K562 (cell line): ENCODE measurements around the gene GAB2. TPM values are rescaled to one million over a fixed set of nuclear protein-coding genes. Genes with fewer than 3 reads are reported as not detected.
A peak's percentile ranks its signal among the peaks of the same experiment; 100 is the strongest.

Experiments
- ARNT ChIP-seq, 2 experiments: fragments of 450-650 bp; IDR thresholded peaks; 2 replicates each; pipeline ENCODE4 v1.6.1; 2016; ENCODE audit warnings: mild to moderate bottlenecking in 1 of 2
- BRD9 ChIP-seq: fragments of 450-650 bp; IDR thresholded peaks from 2 replicates; pipeline ENCODE4 v1.6.1; 2018; ENCODE audit warnings: low read depth; ENCODE audit not compliant: partially characterized antibody
- CREB1 ChIP-seq, 2 experiments: sonication (generic) in 1 of 2; formaldehyde crosslinking in 1 of 2; IDR thresholded peaks; 2 replicates each; pipeline versions ENCODE4 v1.6.1 to v1.8.0; 2012 to 2022; ENCODE audit warnings: inconsistent platforms in 1 of 2, mild to moderate bottlenecking in 1 of 2, missing genetic modification reagents in 1 of 2, moderate library complexity in 1 of 2
- EP400 ChIP-seq: fragments of 450-650 bp; IDR thresholded peaks from 2 replicates; pipeline ENCODE4 v1.6.1; 2017; ENCODE audit warnings: antibody characterized with exemption, mild to moderate bottlenecking, moderate library complexity
- GABPB1 ChIP-seq: sonication (generic); formaldehyde crosslinking; IDR thresholded peaks from 2 replicates; pipeline ENCODE4 v1.8.0; 2022; ENCODE audit warnings: mild to moderate bottlenecking, missing genetic modification reagents
- HMBOX1 ChIP-seq: sonication (generic); IDR thresholded peaks from 2 replicates; pipeline ENCODE4 v1.6.1; 2016
- HOXB6 ChIP-seq: fragments of 250-450 bp; sonication (Bioruptor Pico); IDR thresholded peaks from 2 replicates; pipeline ENCODE4 v1.5.1; 2022; ENCODE audit warnings: mild to moderate bottlenecking, borderline replicate concordance
- MAZ ChIP-seq, 2 experiments: fragments of 450-650 bp in 1 of 2; sonication (generic) in 1 of 2; formaldehyde crosslinking; IDR thresholded peaks in 1 of 2; conservative IDR thresholded peaks in 1 of 2; 2 replicates each; pipeline versions ENCODE4 v1.4.0 to v1.5.0; 2020; ENCODE audit warnings: mild to moderate bottlenecking in 1 of 2, missing genetic modification reagents in 1 of 2
- MEF2A ChIP-seq: IDR thresholded peaks from 2 replicates; pipeline ENCODE4 v1.6.1; 2011; ENCODE audit warnings: low read depth, mild to moderate bottlenecking, low read length, moderate library complexity; ENCODE audit not compliant: control insufficient read depth
- MYC ChIP-seq, 2 experiments: fragments of 250-450 bp in 1 of 2; sonication (Bioruptor Pico) in 1 of 2; IDR thresholded peaks; 2 replicates each; pipeline versions ENCODE4 v1.5.1 to v1.6.1; 2012 to 2021; ENCODE audit warnings: low read depth in 2 of 2, borderline replicate concordance in 1 of 2, improper control_type of control experiment in 1 of 2, low read length in 1 of 2, mild to moderate bottlenecking in 1 of 2, moderate library complexity in 1 of 2
- NFIC ChIP-seq: fragments of 450-650 bp; IDR thresholded peaks from 2 replicates; pipeline ENCODE4 v1.6.1; 2017; ENCODE audit warnings: mild to moderate bottlenecking, inconsistent platforms
- NR2C2 ChIP-seq, 2 experiments: fragments of 200-800 bp in 1 of 2; sonication (Bioruptor generic) in 1 of 2; sonication (generic) in 1 of 2; formaldehyde crosslinking in 1 of 2; IDR thresholded peaks; 2 replicates each; pipeline versions ENCODE4 v1.6.1 to v1.8.0; 2016 to 2022; ENCODE audit warnings: mild to moderate bottlenecking in 1 of 2, missing compliant biosample characterization in 1 of 2, missing genetic modification characterization in 1 of 2, missing genetic modification reagents in 1 of 2
- RB1 ChIP-seq: fragments of 450-650 bp; IDR thresholded peaks from 2 replicates; pipeline ENCODE4 v1.6.1; 2017; ENCODE audit warnings: low read depth, mild to moderate bottlenecking
- RNF2 ChIP-seq: sonication (generic); IDR thresholded peaks from 2 replicates; pipeline ENCODE4 v1.6.1; 2016
- SIRT6 ChIP-seq: IDR thresholded peaks from one replicate; pipeline ENCODE4 v1.6.1; 2012; ENCODE audit warnings: low read depth, mild to moderate bottlenecking, control low read depth, inconsistent platforms, low read length, moderate library complexity
- SMAD4 ChIP-seq: fragments of 250-450 bp; sonication (Bioruptor Pico); conservative IDR thresholded peaks from 2 replicates; pipeline ENCODE4 v1.8.0; 2021; ENCODE audit warnings: inconsistent platforms, mild to moderate bottlenecking, moderate library complexity
- ZNF146 ChIP-seq: IDR thresholded peaks from one replicate; pipeline ENCODE4 v1.6.1; 2018; ENCODE audit warnings: missing compliant biosample characterization; ENCODE audit not compliant: unreplicated experiment
- ZNF224 ChIP-seq: sonication (generic); formaldehyde crosslinking; IDR thresholded peaks from 2 replicates; pipeline ENCODE4 v1.8.0; 2022; ENCODE audit warnings: mild to moderate bottlenecking, missing genetic modification reagents
- polyA plus RNA-seq, 8 experiments: library from polyadenylated mRNA; depleted of rRNA in 4 of 8; stranded (reverse) in 5 of 8; unstranded in 3 of 8; fragments of >200 nt; fragmentation: Nextera tagmentation in 2 of 8; fragmentation: Illumina TruSeq in 1 of 8; extraction: Ambion mirVana in 2 of 8; extraction: Trizol in 1 of 8; gene quantifications; 2 replicates each; pipeline versions ENCODE4 v1.2.1 to v1.2.3, GENCODE V29; 2011 to 2014; ENCODE audit warnings: inconsistent platforms in 1 of 8, missing spikeins in 1 of 8
- total RNA-seq, 7 experiments: library from RNA; depleted of rRNA in 6 of 7; stranded (reverse); fragments of >200 nt in 6 of 7; fragmentation: Illumina TruSeq in 2 of 7; extraction: Trizol in 2 of 7; gene quantifications; 2 replicates each; pipeline versions ENCODE4 v1.2.1 to v1.2.3, GENCODE V29; 2011 to 2021; ENCODE audit warnings: low replicate concordance in 1 of 7
- TF ChIP-seq, protein P1 (sequence below): fragments of 250-450 bp; sonication (Bioruptor Pico); IDR thresholded peaks from 2 replicates; pipeline ENCODE4 v1.5.0; 2021; ENCODE audit warnings: mild to moderate bottlenecking, moderate library complexity
- TF ChIP-seq, protein P2 (sequence below): sonication (generic); formaldehyde crosslinking; IDR thresholded peaks from 2 replicates; pipeline ENCODE4 v1.8.0; 2022; ENCODE audit warnings: mild to moderate bottlenecking, missing genetic modification reagents

GAB2 gene
- total and polyA plus RNA-seq, 9 of the 15 experiments (the other 6 are each of a cell fraction or from before 2014, with no cell fraction given): 2.3 to 35.2 (median 16.1) TPM

DNA sequence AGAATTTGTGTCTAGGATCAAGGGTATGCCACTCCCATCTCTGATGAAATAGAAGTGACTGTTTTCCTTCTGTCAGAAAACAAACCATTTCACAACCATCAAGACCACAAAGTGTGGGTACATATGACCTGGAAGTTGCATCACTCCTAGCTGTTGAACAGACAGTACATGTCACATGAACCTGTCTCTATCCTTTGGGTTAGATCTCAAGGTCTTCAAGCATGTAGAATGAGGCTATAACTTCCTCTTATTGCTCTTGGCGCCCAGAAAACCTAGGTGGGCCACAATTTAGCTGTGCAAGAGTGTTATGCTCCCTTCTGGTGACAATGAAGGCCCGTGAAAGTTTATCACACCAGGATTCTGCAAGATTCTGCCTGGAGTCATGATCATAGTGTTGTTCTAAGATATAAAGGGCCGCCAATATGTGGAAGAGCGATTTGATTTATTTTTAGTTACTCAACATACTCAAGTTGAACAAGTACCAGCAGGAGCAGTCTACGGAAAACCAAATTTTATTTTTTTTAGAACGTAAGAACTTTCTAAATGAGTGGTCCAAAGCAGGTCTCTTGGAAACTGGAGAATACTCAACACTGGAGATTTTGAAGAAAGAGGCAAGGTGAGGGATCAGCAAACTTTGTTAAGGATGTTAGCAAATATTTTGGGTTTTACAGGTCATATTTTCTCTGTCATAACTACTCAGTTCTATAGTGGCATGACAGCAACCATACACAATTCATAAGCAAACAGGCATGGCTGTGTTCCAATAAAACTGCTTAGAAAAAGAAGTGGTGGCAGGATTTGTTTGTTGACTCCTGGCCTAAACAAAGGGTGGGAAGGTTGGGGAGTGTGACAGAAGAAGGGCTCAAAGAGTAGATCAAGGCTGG, 127.1 kb downstream of the GAB2 start (continued):
- TF ChIP-seq, protein P1, sequence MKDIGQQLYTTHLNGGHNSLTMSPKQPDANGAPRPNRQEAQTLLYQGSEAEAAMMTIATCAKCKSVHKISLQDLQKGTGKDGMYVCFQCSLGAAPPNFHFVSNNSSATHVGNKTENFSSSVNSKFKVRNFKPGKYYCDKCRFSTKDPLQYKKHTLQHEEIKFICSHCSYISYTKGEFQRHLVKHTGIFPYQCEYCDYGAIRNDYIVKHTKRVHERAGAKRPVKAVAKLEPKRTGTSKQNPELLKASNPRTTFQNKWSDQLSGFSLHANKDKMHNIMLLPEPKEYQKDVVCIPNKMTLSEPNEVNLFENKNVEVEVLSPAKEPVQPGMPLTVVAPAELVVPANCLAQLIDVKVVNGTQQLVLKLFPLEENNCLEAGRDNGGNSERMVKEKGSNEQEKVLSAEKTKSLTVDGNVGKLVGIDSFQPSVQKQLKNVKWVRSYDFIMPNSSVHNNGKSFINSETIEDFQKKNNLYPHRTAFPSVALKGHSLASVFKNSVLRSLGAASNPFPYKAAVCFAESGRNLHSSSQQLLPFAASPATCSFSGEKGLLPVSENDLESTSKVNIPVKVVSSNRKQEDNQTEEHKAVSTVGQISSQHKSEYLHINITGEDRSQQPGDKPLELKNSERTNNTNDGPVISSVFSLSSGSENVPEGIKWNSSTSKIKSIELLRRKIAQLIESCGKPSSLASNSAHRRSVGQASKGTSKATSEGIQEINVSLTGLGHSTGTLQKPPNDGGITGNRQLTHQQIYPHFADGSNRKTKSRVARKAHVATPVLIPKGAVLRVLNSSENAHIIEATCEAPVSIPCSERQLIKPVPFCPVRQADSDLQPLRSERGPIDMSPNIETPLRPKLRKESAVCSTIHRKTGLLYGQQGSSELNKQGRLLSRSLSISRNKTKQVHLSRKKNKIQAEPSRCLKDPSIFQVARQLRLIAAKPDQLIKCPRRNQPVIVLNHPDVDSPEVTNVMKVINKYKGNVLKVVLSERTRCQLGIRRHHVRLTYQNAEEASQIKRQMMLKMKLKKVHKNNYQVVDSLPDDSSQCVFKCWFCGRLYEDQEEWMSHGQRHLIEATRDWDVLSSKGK (CRISPR knock-in tag): 0 out of 2 replicates have a peak, but pooled peaks have one; percentile 41
- peak; percentile 90 for TF ChIP-seq EP400
- peak; percentile 88 for TF ChIP-seq MYC (IDR thresholded peaks at IDR 0.05; ENCODE audit: low read depth, low read length)
- peak; percentile 65 for TF ChIP-seq MYC (CRISPR knock-in tag; IDR thresholded peaks at IDR 0.05; ENCODE audit: borderline replicate concordance, low read depth)
- no peak for TF ChIP-seq ZNF224 (CRISPR knock-in tag)
- TF ChIP-seq GABPB1 (CRISPR knock-in tag): peak; percentile 86
- peak; percentile 28 to 97; a peak in 3 of 4 replicates for TF ChIP-seq ARNT (IDR thresholded peaks at IDR 0.05)
- no peak; the same call in 1 of the 2 replicates for TF ChIP-seq MEF2A
- TF ChIP-seq RB1: no peak
- TF ChIP-seq SMAD4 (CRISPR knock-in tag): peak; percentile 94
- peak; percentile 97 for TF ChIP-seq BRD9
- peak; percentile 38; the same call in 1 of the 2 replicates for TF ChIP-seq NR2C2 (CRISPR knock-in tag; IDR thresholded peaks at IDR 0.05)
- peak; percentile 90 for TF ChIP-seq NR2C2 (tag; IDR thresholded peaks at IDR 0.05)
- no peak for TF ChIP-seq SIRT6
- TF ChIP-seq MAZ (CRISPR knock-in tag; conservative IDR thresholded peaks at IDR 0.05 in 1 of 2, IDR thresholded peaks at IDR 0.05 in 1 of 2): peak; percentile 21 to 42; a peak in 2 of 4 replicates
- TF ChIP-seq CREB1 (IDR thresholded peaks at IDR 0.05): peak; percentile 68; the same call in 1 of the 2 replicates
- 0 out of 2 replicates have a peak, but pooled peaks have one; percentile 29 for TF ChIP-seq CREB1 (CRISPR knock-in tag; IDR thresholded peaks at IDR 0.05)
- no peak for TF ChIP-seq ZNF146
- peak; percentile 79 for TF ChIP-seq HMBOX1
- TF ChIP-seq HOXB6 (CRISPR knock-in tag): no peak
- no peak for TF ChIP-seq NFIC
- peak; percentile 100 for TF ChIP-seq RNF2
- TF ChIP-seq, protein P2, sequence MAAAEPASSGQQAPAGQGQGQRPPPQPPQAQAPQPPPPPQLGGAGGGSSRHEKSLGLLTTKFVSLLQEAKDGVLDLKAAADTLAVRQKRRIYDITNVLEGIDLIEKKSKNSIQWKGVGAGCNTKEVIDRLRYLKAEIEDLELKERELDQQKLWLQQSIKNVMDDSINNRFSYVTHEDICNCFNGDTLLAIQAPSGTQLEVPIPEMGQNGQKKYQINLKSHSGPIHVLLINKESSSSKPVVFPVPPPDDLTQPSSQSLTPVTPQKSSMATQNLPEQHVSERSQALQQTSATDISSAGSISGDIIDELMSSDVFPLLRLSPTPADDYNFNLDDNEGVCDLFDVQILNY (CRISPR knock-in tag): no peak
